PC-9 (cell line): ENCODE measurements around the gene CCR5AS.

Source experiments
- BruUV-seq: library from RNA; stranded (reverse); fragments of 400-500 nt; replicated peaks from 2 replicates; lab custom pipeline; 2021; lab: Mats Ljungman, UMichigan
- CTCF ChIA-PET: fragments of 300-600 bp; sonication (Branson Sonifier 250); formaldehyde crosslinking; loops from one replicate; lab custom pipeline; 2022; ENCODE audit warnings: antibody characterized with exemption; lab: Charles Lee
- POLR2A ChIA-PET: fragments of 300-600 bp; sonication (Branson Sonifier 250); formaldehyde crosslinking; loops from one replicate; lab custom pipeline; 2022; ENCODE audit warnings: antibody characterized with exemption; ENCODE audit not compliant: unreplicated experiment; lab: Charles Lee
- DNase-seq, 2 experiments: peaks; one replicate each; pipeline versions ENCODE4 v3.0.0 to v3.0.0-alpha.2; 2015 to 2022; ENCODE audit warnings: mixed read lengths in 1 of 2
- H2AFZ ChIP-seq: fragments of 200-600 bp; sonication (generic); 2 replicates; pipeline ENCODE4 v1.8.1; 2017; ENCODE audit warnings: antibody characterized with exemption
- H3F3A ChIP-seq: fragments of 200-600 bp; sonication (generic); 2 replicates; pipeline ENCODE4 v1.8.1; 2017; ENCODE audit warnings: antibody characterized with exemption, mild to moderate bottlenecking, low read depth; ENCODE audit not compliant: insufficient read depth
- H3K27ac ChIP-seq: fragments of 200-600 bp; sonication (generic); 2 replicates; pipeline ENCODE4 v1.6.1; 2016; ENCODE audit warnings: mixed run types
- H3K27me3 ChIP-seq: fragments of 200-600 bp; sonication (generic); 2 replicates; pipeline ENCODE4 v1.6.1; 2016; ENCODE audit warnings: low read depth, mixed run types; ENCODE audit not compliant: insufficient read depth
- H3K36me3 ChIP-seq: fragments of 200-600 bp; sonication (generic); 2 replicates; pipeline ENCODE4 v1.6.1; 2016; ENCODE audit warnings: low read depth, mixed run types
- H3K4me1 ChIP-seq: fragments of 200-600 bp; sonication (generic); replicated peaks from 2 replicates; pipeline ENCODE4 v1.6.1; 2016; ENCODE audit warnings: mixed run types; ENCODE audit not compliant: insufficient read depth
- H3K4me2 ChIP-seq: fragments of 200-600 bp; sonication (generic); 2 replicates; pipeline ENCODE4 v1.6.1; 2017; ENCODE audit warnings: mixed run types
- H3K4me3 ChIP-seq: fragments of 200-600 bp; sonication (generic); 2 replicates; pipeline ENCODE4 v1.6.1; 2016; ENCODE audit warnings: mixed run types
- H3K79me2 ChIP-seq: fragments of 200-600 bp; sonication (generic); 2 replicates; pipeline ENCODE4 v1.6.1; 2017; ENCODE audit warnings: low read depth, mixed run types
- H3K9me2 ChIP-seq: fragments of 200-600 bp; sonication (generic); 2 replicates; pipeline ENCODE4 v1.8.1; 2017; ENCODE audit warnings: mild to moderate bottlenecking; ENCODE audit not compliant: insufficient read depth
- H3K9me3 ChIP-seq: fragments of 200-600 bp; sonication (generic); 2 replicates; pipeline ENCODE4 v1.8.1; 2016; ENCODE audit warnings: low read depth; ENCODE audit not compliant: insufficient read depth
- H4K20me1 ChIP-seq: fragments of 200-600 bp; sonication (generic); 2 replicates; pipeline ENCODE4 v1.8.1; 2017; ENCODE audit not compliant: insufficient read depth
- EZH2 ChIP-seq: fragments of 200-600 bp; sonication (generic); IDR thresholded peaks from 2 replicates; pipeline ENCODE4 v1.8.0; 2017; ENCODE audit warnings: antibody characterized with exemption, low read depth
- intact Hi-C: fragments of 100-400 bp; cut with micrococcal nuclease; formaldehyde crosslinking; loops from one replicate; pipeline ENCODE4 v1.10.0; 2022; ENCODE audit not compliant: unreplicated experiment
- TF ChIP-seq, protein P1 (sequence below): fragments of 200-600 bp; sonication (generic); conservative IDR thresholded peaks from 2 replicates; pipeline ENCODE4 v1.6.1; 2017; ENCODE audit warnings: mixed run types, antibody characterized with exemption, mild to moderate bottlenecking, moderate library complexity

The CCR5AS gene

DNA sequence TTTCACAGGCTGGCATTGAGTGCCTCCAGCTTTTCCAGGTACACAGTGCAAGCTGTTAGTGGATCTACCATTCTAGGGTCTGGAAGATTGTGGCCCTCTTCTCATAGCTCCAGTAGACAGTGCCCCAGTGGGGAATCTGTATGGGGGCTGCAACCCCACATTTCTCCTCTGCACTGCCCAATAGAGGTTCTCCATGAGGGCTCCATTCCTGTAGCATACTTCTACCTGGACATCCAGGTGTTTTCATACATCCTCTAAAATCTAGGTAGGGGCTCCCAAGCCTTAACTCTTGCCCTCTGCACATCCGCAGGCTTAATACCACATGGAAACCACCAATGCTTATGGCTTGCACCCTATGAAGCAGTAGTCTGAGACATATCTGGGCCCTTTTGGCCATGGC, 68.0 kb downstream of the CCR5AS start:
- intact Hi-C loops: no loop called here
- H3K4me2 ChIP-seq: no peak overlapping the region
- POLR2A ChIA-PET: no interaction called here
- H2AFZ ChIP-seq: no peak overlapping the region
- H3K9me2 ChIP-seq: no peaks in the 10 kb centered on the region
- CTCF ChIA-PET: no interaction called here
- H4K20me1 ChIP-seq: no peaks in the 10 kb centered on the region
- peaks cover 5% of the 10 kb centered on the region; the same call in 1 of the 2 replicates for H3F3A ChIP-seq
- no peaks in the 10 kb centered on the region for H3K36me3 ChIP-seq
- TF ChIP-seq EZH2: no peak
- TF ChIP-seq, protein P1, sequence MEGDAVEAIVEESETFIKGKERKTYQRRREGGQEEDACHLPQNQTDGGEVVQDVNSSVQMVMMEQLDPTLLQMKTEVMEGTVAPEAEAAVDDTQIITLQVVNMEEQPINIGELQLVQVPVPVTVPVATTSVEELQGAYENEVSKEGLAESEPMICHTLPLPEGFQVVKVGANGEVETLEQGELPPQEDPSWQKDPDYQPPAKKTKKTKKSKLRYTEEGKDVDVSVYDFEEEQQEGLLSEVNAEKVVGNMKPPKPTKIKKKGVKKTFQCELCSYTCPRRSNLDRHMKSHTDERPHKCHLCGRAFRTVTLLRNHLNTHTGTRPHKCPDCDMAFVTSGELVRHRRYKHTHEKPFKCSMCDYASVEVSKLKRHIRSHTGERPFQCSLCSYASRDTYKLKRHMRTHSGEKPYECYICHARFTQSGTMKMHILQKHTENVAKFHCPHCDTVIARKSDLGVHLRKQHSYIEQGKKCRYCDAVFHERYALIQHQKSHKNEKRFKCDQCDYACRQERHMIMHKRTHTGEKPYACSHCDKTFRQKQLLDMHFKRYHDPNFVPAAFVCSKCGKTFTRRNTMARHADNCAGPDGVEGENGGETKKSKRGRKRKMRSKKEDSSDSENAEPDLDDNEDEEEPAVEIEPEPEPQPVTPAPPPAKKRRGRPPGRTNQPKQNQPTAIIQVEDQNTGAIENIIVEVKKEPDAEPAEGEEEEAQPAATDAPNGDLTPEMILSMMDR: no peak
- no peaks in the 10 kb centered on the region for H3K79me2 ChIP-seq
- H3K4me3 ChIP-seq: no peak overlapping the region
- BruUV-seq: no TSS peak
- no peak for DNase-seq
- no peaks in the 10 kb centered on the region; the same call in 1 of the 2 replicates for H3K4me1 ChIP-seq
- H3K27me3 ChIP-seq: no peaks in the 10 kb centered on the region
- no peak overlapping the region for H3K27ac ChIP-seq
- peaks cover 11% of the 10 kb centered on the region; the same call in 1 of the 2 replicates for H3K9me3 ChIP-seq

DNA sequence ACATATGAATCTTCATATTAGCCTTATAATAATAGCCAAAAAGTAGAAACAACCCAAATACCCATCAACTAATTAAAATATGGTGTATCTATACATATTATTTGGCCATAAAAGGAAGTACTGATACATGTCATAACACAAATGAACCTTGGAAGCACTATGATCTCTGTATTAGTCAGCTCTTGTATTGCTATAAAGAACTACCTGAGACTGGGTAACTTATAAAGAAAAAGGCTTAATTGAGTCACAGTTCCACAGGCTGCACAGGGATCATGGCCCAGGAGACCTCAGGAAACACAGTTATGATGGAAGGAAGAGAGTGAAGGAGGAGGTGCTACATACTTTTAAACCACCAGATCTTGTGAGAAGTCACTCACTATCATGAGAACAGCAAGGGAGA, 69.0 kb downstream of the CCR5AS start:
- no TSS peak for BruUV-seq
- Histone ChIP-seq H3K79me2 (no peaks in the 10 kb centered on the region), H2AFZ (no peak overlapping the region), H3K27ac (no peak overlapping the region), H3K4me2 (no peak overlapping the region), H3K27me3 (no peaks in the 10 kb centered on the region), H3K9me2 (no peaks in the 10 kb centered on the region), H3K36me3 (no peaks in the 10 kb centered on the region), H3K4me3 (no peak overlapping the region), H3F3A (peaks cover 5% of the 10 kb centered on the region; the same call in 1 of the 2 replicates), H3K4me1 (no peaks in the 10 kb centered on the region; the same call in 1 of the 2 replicates), H4K20me1 (no peaks in the 10 kb centered on the region), H3K9me3 (peaks cover 11% of the 10 kb centered on the region; the same call in 1 of the 2 replicates)
- DNase-seq: no peak
- POLR2A ChIA-PET: no interaction called here
- TF ChIP-seq EZH2: no peak
- TF ChIP-seq, protein P1: no peak
- intact Hi-C loops: no loop called here
- CTCF ChIA-PET: no interaction called here

DNA sequence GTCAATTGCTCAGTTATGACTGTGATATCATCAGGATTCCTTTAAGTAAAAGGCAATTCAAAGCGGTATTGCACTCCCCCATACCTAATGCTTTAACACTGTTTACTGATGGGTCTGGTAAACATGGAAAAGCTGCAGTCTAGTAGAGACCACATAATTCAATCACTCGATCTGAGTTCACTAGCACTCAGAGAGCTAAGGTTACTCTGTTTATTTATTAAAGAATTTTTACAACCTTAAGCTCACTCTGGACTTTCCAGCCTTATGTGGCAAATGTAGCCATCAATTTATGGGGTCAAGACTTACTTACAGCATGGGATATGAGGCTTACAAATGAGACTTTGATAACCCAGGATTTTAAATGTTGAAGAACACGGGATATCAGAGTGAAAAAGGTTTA, 71.3 kb downstream of the CCR5AS start:
- Histone ChIP-seq H2AFZ (no peak overlapping the region), H3K36me3 (no peaks in the 10 kb centered on the region), H3K9me2 (no peaks in the 10 kb centered on the region), H3K79me2 (no peaks in the 10 kb centered on the region), H4K20me1 (no peaks in the 10 kb centered on the region), H3K9me3 (peaks cover 11% of the 10 kb centered on the region; the same call in 1 of the 2 replicates), H3K4me1 (no peaks in the 10 kb centered on the region; the same call in 1 of the 2 replicates), H3K27me3 (no peaks in the 10 kb centered on the region), H3K4me2 (no peak overlapping the region), H3K4me3 (no peak overlapping the region), H3K27ac (no peak overlapping the region), H3F3A (peaks cover 5% of the 10 kb centered on the region; the same call in 1 of the 2 replicates)
- no peak for DNase-seq
- TF ChIP-seq, protein P1: no peak
- no peak for TF ChIP-seq EZH2
- intact Hi-C loops: no loop called here
- POLR2A ChIA-PET: interaction anchor here (0.6 kb wide), 1 partner anchor 11 kb away, joined by 5 read pairs; no protein-coding TSS in a partner anchor
- CTCF ChIA-PET: no interaction called here
- BruUV-seq: no TSS peak
